ENCODE results near the gene SURF1. TPM values are rescaled to one million over a fixed set of nuclear protein-coding genes. Genes with fewer than 3 reads are reported as not detected.

SURF1 gene
- total and polyA plus RNA-seq, 5 donors from 2014 or later = 41.8 to 120 (median 115) TPM

DNA sequence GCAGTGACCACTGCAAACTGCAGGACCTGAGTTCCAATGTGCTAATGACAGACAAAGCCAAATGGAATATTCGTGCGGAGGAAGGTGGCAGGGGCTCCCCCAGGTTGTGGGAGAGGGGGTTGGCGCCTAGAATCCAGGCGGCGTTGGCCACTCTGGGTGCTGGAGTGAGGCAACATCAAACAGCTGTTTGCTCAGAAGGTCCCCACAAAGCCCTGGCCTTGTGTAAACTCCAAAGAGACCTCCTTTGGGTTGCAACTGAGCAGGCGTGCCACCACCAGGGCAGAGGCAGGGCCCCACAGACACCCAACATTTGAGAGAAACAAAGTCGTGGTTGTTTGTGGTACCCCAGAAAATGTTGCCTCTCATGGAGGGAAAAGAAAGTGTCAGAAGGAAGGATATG is 34.4 kb upstream of the SURF1 start:
- H3K36me3 ChIP-seq (ENCODE audit: control insufficient read depth, insufficient read depth, low read length) = no peaks in the 10 kb centered on the region
- no peaks in the 10 kb centered on the region for H3K36me3 Mint-ChIP-seq
- no peaks in the 10 kb centered on the region for H3K4me1 ChIP-seq (ENCODE audit: control insufficient read depth, insufficient read depth, low read length, poor library complexity, severe bottlenecking)
- H3K4me1 Mint-ChIP-seq = no peaks in the 10 kb centered on the region
- no peaks in the 10 kb centered on the region for H3K9me3 ChIP-seq (ENCODE audit: control insufficient read depth in 2 of 2, low read length in 2 of 2)
- no peak for DNase-seq
- no peak overlapping the region for H3K27ac ChIP-seq (ENCODE audit: insufficient read depth, low read length, poor library complexity, severe bottlenecking)
- no peak overlapping the region for H3K4me3 Mint-ChIP-seq
- ATAC-seq (ENCODE audit: low read depth in 2 of 2) = no peak
- H3K4me3 ChIP-seq (ENCODE audit: low read depth, low read length) = no peak overlapping the region
- no peak overlapping the region for H3K27ac Mint-ChIP-seq
- H3K27me3 Mint-ChIP-seq = peaks cover 4% of the 10 kb centered on the region
- H3K27me3 ChIP-seq (ENCODE audit: control insufficient read depth, insufficient read depth, low read length) = no peaks in the 10 kb centered on the region
- peaks cover 0 to 1% (median 0%) of the 10 kb centered on the region in 7 donors for H3K9me3 Mint-ChIP-seq

- no peaks in the 10 kb centered on the region for H3K4me1 Mint-ChIP-seq
- H3K9me3 ChIP-seq (ENCODE audit: control insufficient read depth in 2 of 2, low read length in 2 of 2) = no peaks in the 10 kb centered on the region
- no peak overlapping the region for H3K4me3 ChIP-seq (ENCODE audit: low read depth, low read length)
- H3K27ac ChIP-seq (ENCODE audit: insufficient read depth, low read length, poor library complexity, severe bottlenecking) = no peak overlapping the region
- ATAC-seq (ENCODE audit: low read depth in 2 of 2) (no peak), DNase-seq (no peak)
- no peaks in the 10 kb centered on the region for H3K27me3 Mint-ChIP-seq
- H3K27ac Mint-ChIP-seq = no peak overlapping the region
- H3K27me3 ChIP-seq (ENCODE audit: control insufficient read depth, insufficient read depth, low read length) = no peaks in the 10 kb centered on the region
- no peaks in the 10 kb centered on the region for H3K36me3 Mint-ChIP-seq
- no peaks in the 10 kb centered on the region for H3K4me1 ChIP-seq (ENCODE audit: control insufficient read depth, insufficient read depth, low read length, poor library complexity, severe bottlenecking)
- peaks cover 0 to 1% (median 0%) of the 10 kb centered on the region in 7 donors for H3K9me3 Mint-ChIP-seq
- H3K36me3 ChIP-seq (ENCODE audit: control insufficient read depth, insufficient read depth, low read length) = no peaks in the 10 kb centered on the region
- H3K4me3 Mint-ChIP-seq = no peak overlapping the region
Observed at GRCh38 chr9:133389562-133389961, 33.3 kb upstream of the SURF1 start.

GRCh38 chr9:133389025-133389557 is 32.8 kb upstream of the SURF1 start:
- H3K4me1 ChIP-seq (ENCODE audit: control insufficient read depth, insufficient read depth, low read length, poor library complexity, severe bottlenecking) = no peaks in the 10 kb centered on the region
- no peaks in the 10 kb centered on the region for H3K36me3 ChIP-seq (ENCODE audit: control insufficient read depth, insufficient read depth, low read length)
- no peaks in the 10 kb centered on the region for H3K9me3 ChIP-seq (ENCODE audit: control insufficient read depth in 2 of 2, low read length in 2 of 2)
- no peak overlapping the region for H3K4me3 Mint-ChIP-seq
- no peak overlapping the region for H3K27ac ChIP-seq (ENCODE audit: insufficient read depth, low read length, poor library complexity, severe bottlenecking)
- H3K27me3 ChIP-seq (ENCODE audit: control insufficient read depth, insufficient read depth, low read length) = no peaks in the 10 kb centered on the region
- ATAC-seq (ENCODE audit: low read depth in 2 of 2) (peak in 1 of 2 donors; percentile 28), DNase-seq (no peak)
- peaks cover 0 to 1% (median 0%) of the 10 kb centered on the region in 7 donors for H3K9me3 Mint-ChIP-seq
- no peak overlapping the region for H3K4me3 ChIP-seq (ENCODE audit: low read depth, low read length)
- H3K27ac Mint-ChIP-seq = no peak overlapping the region
- no peaks in the 10 kb centered on the region for H3K36me3 Mint-ChIP-seq
- H3K27me3 Mint-ChIP-seq = no peaks in the 10 kb centered on the region
- H3K4me1 Mint-ChIP-seq = no peaks in the 10 kb centered on the region

GRCh38 chr9:133387680-133388079 is 31.4 kb upstream of the SURF1 start:
- ATAC-seq (ENCODE audit: low read depth in 2 of 2) (no peak), DNase-seq (no peak)
- Mint-ChIP-seq H3K27ac (no peak overlapping the region), H3K4me1 (no peaks in the 10 kb centered on the region), H3K36me3 (no peaks in the 10 kb centered on the region), H3K27me3 (no peaks in the 10 kb centered on the region), H3K9me3 (peaks cover 0 to 1% (median 0%) of the 10 kb centered on the region in 7 donors), H3K4me3 (no peak overlapping the region)
- Histone ChIP-seq H3K36me3 (ENCODE audit: control insufficient read depth, insufficient read depth, low read length) (no peaks in the 10 kb centered on the region), H3K4me1 (ENCODE audit: control insufficient read depth, insufficient read depth, low read length, poor library complexity, severe bottlenecking) (no peaks in the 10 kb centered on the region), H3K27me3 (ENCODE audit: control insufficient read depth, insufficient read depth, low read length) (no peaks in the 10 kb centered on the region), H3K4me3 (ENCODE audit: low read depth, low read length) (no peak overlapping the region), H3K27ac (ENCODE audit: insufficient read depth, low read length, poor library complexity, severe bottlenecking) (no peak overlapping the region), H3K9me3 (ENCODE audit: control insufficient read depth in 2 of 2, low read length in 2 of 2) (no peaks in the 10 kb centered on the region)

GRCh38 chr9:133386338-133386737 is 30.1 kb upstream of the SURF1 start:
- no peaks in the 10 kb centered on the region for H3K4me1 ChIP-seq (ENCODE audit: control insufficient read depth, insufficient read depth, low read length, poor library complexity, severe bottlenecking)
- H3K36me3 Mint-ChIP-seq = no peaks in the 10 kb centered on the region
- ATAC-seq (ENCODE audit: low read depth in 2 of 2) (no peak), DNase-seq (no peak)
- H3K27ac ChIP-seq (ENCODE audit: insufficient read depth, low read length, poor library complexity, severe bottlenecking) = no peak overlapping the region
- no peaks in the 10 kb centered on the region for H3K4me1 Mint-ChIP-seq
- H3K9me3 Mint-ChIP-seq = peaks cover 0 to 1% (median 0%) of the 10 kb centered on the region in 7 donors
- no peak overlapping the region for H3K4me3 Mint-ChIP-seq
- no peak overlapping the region for H3K27ac Mint-ChIP-seq
- H3K27me3 Mint-ChIP-seq = no peaks in the 10 kb centered on the region
- no peaks in the 10 kb centered on the region for H3K36me3 ChIP-seq (ENCODE audit: control insufficient read depth, insufficient read depth, low read length)
- no peak overlapping the region for H3K4me3 ChIP-seq (ENCODE audit: low read depth, low read length)
- H3K9me3 ChIP-seq (ENCODE audit: control insufficient read depth in 2 of 2, low read length in 2 of 2) = no peaks in the 10 kb centered on the region
- H3K27me3 ChIP-seq (ENCODE audit: control insufficient read depth, insufficient read depth, low read length) = no peaks in the 10 kb centered on the region

- Mint-ChIP-seq H3K9me3 (peaks cover 0 to 1% (median 0%) of the 10 kb centered on the region in 7 donors), H3K36me3 (no peaks in the 10 kb centered on the region), H3K4me3 (no peak overlapping the region), H3K27me3 (no peaks in the 10 kb centered on the region), H3K27ac (no peak overlapping the region), H3K4me1 (no peaks in the 10 kb centered on the region)
- no peaks in the 10 kb centered on the region for H3K36me3 ChIP-seq (ENCODE audit: control insufficient read depth, insufficient read depth, low read length)
- H3K27ac ChIP-seq (ENCODE audit: insufficient read depth, low read length, poor library complexity, severe bottlenecking) = no peak overlapping the region
- DNase-seq (no peak), ATAC-seq (ENCODE audit: low read depth in 2 of 2) (no peak)
- no peaks in the 10 kb centered on the region for H3K9me3 ChIP-seq (ENCODE audit: control insufficient read depth in 2 of 2, low read length in 2 of 2)
- no peaks in the 10 kb centered on the region for H3K4me1 ChIP-seq (ENCODE audit: control insufficient read depth, insufficient read depth, low read length, poor library complexity, severe bottlenecking)
- no peak overlapping the region for H3K4me3 ChIP-seq (ENCODE audit: low read depth, low read length)
- no peaks in the 10 kb centered on the region for H3K27me3 ChIP-seq (ENCODE audit: control insufficient read depth, insufficient read depth, low read length)
Observed at GRCh38 chr9:133385452-133385851, 29.2 kb upstream of the SURF1 start.

GRCh38 chr9:133384736-133385321 is 28.5 kb upstream of the SURF1 start:
- DNase-seq (no peak), ATAC-seq (ENCODE audit: low read depth in 2 of 2) (no peak)
- Histone ChIP-seq H3K4me1 (ENCODE audit: control insufficient read depth, insufficient read depth, low read length, poor library complexity, severe bottlenecking) (no peaks in the 10 kb centered on the region), H3K27me3 (ENCODE audit: control insufficient read depth, insufficient read depth, low read length) (no peaks in the 10 kb centered on the region), H3K36me3 (ENCODE audit: control insufficient read depth, insufficient read depth, low read length) (no peaks in the 10 kb centered on the region), H3K27ac (ENCODE audit: insufficient read depth, low read length, poor library complexity, severe bottlenecking) (no peak overlapping the region), H3K9me3 (ENCODE audit: control insufficient read depth in 2 of 2, low read length in 2 of 2) (no peaks in the 10 kb centered on the region), H3K4me3 (ENCODE audit: low read depth, low read length) (no peak overlapping the region)
- Mint-ChIP-seq H3K4me1 (no peaks in the 10 kb centered on the region), H3K27me3 (no peaks in the 10 kb centered on the region), H3K27ac (no peak overlapping the region), H3K4me3 (no peak overlapping the region), H3K9me3 (peaks cover 0 to 1% (median 0%) of the 10 kb centered on the region in 7 donors), H3K36me3 (no peaks in the 10 kb centered on the region)

DNA sequence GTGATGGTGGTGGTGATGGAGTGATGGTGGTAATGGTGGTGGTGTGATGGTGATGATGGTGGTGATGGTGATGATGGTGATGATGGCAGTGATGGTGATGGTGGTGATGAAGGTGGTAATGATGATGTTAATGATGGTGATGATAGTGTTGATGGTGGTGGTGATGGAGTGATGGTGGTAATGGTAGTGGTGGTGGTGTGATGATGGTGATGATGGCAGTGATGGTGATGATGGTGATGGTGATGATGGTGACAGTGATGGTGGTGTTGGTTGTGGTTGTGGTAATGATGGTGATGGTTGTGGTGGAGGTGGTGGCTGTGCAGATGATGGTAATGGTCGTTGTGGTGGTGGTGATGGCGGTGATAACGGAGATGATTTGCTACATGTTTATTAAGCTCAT is 27.2 kb upstream of the SURF1 start:
- no peaks in the 10 kb centered on the region for H3K27me3 Mint-ChIP-seq

More for the DNA sequence above, 27.2 kb upstream of the SURF1 start:
- no peaks in the 10 kb centered on the region for H3K4me1 Mint-ChIP-seq
- DNase-seq (no peak), ATAC-seq (ENCODE audit: low read depth in 2 of 2) (no peak)
- Histone ChIP-seq H3K9me3 (ENCODE audit: control insufficient read depth in 2 of 2, low read length in 2 of 2) (no peaks in the 10 kb centered on the region), H3K27ac (ENCODE audit: insufficient read depth, low read length, poor library complexity, severe bottlenecking) (no peak overlapping the region), H3K27me3 (ENCODE audit: control insufficient read depth, insufficient read depth, low read length) (no peaks in the 10 kb centered on the region), H3K36me3 (ENCODE audit: control insufficient read depth, insufficient read depth, low read length) (no peaks in the 10 kb centered on the region), H3K4me3 (ENCODE audit: low read depth, low read length) (no peak overlapping the region), H3K4me1 (ENCODE audit: control insufficient read depth, insufficient read depth, low read length, poor library complexity, severe bottlenecking) (no peaks in the 10 kb centered on the region)
- H3K36me3 Mint-ChIP-seq = no peaks in the 10 kb centered on the region
- H3K27ac Mint-ChIP-seq = no peak overlapping the region
- H3K4me3 Mint-ChIP-seq = no peak overlapping the region
- H3K9me3 Mint-ChIP-seq = no peaks in the 10 kb centered on the region

Measured in CD4-positive, CD25-positive, alpha-beta regulatory T cell (primary cell).